Activated naive CD4-positive, alpha-beta T cell treated with anti-CD3 and anti-CD28 coated beads, Interleukin-2, amount 10 ng/mL, durations not matched to agents 7 days and 5 days (primary cell): Measurements from ENCODE around the gene GPR55.
A peak's percentile ranks its signal among the peaks of the same experiment; 100 is the strongest.

ENCODE experiments used
- CTCF ChIA-PET: fragments of 350-600 bp; sonication (Branson Sonifier 250); formaldehyde crosslinking; loops from one replicate; lab custom pipeline; 2021; ENCODE audit warnings: antibody characterized with exemption; lab: Charles Lee
- DNase-seq: peaks from one replicate; pipeline ENCODE4 v3.0.0-alpha.2; 2020
- H3K27ac Mint-ChIP-seq: one replicate; pipeline ENCODE4 v1.8.0; 2021; ENCODE audit warnings: mild to moderate bottlenecking, moderate library complexity, mixed read lengths
- H3K27me3 Mint-ChIP-seq: one replicate; pipeline ENCODE4 v1.8.0; 2021; ENCODE audit warnings: mild to moderate bottlenecking, mixed read lengths
- H3K36me3 Mint-ChIP-seq: one replicate; pipeline ENCODE4 v1.8.0; 2021; ENCODE audit warnings: mixed read lengths
- H3K4me1 Mint-ChIP-seq: one replicate; pipeline ENCODE4 v1.8.0; 2021; ENCODE audit warnings: mixed read lengths
- H3K4me3 Mint-ChIP-seq: one replicate; pipeline ENCODE4 v1.8.0; 2021; ENCODE audit warnings: mild to moderate bottlenecking, moderate library complexity, mixed read lengths
- H3K9me3 Mint-ChIP-seq: one replicate; pipeline ENCODE4 v1.8.0; 2021; ENCODE audit warnings: mixed read lengths

GPR55 gene

DNA sequence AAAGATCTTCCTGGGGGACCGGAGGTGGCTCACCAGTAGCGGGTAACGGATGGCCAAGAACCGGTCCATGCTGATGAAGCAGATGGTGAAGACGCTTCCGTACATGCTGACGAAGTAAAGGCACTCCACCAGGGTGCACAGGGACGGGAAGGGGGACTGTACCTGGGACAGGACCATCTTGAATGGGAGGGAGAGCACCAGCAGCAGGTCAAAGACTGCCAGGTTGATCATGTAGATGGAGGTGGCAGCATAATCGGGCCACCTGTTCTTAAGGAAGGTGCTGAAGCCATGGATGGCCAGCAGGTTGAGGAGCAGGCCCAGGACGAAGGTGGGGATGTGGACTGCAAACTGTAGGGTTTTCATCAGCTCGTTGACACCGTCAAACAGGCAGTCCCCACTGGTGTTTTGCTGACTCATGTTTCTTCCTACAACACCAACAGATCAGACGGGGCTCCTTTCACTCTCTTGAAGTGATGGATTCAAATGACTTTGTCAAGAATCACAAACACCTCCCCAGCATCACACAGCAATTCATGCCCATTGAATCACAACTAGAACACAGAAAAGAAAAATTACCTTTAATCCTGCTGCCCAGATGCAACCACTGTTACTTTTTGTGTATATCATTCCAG lies 14.4 kb downstream of the GPR55 start:
- no peaks in the 10 kb centered on the region for H3K9me3 Mint-ChIP-seq
- H3K4me3 Mint-ChIP-seq = no peak overlapping the region
- H3K27ac Mint-ChIP-seq = no peak overlapping the region
- H3K27me3 Mint-ChIP-seq = peaks cover 23% of the 10 kb centered on the region
- CTCF ChIA-PET = interaction anchor here (1.2 kb wide), 1 partner anchor 18 kb away, joined by 3 read pairs; no protein-coding TSS in a partner anchor
- H3K4me1 Mint-ChIP-seq = peaks cover 24% of the 10 kb centered on the region
- DNase-seq = peak; percentile 10
- H3K36me3 Mint-ChIP-seq = peaks cover 3% of the 10 kb centered on the region

DNA sequence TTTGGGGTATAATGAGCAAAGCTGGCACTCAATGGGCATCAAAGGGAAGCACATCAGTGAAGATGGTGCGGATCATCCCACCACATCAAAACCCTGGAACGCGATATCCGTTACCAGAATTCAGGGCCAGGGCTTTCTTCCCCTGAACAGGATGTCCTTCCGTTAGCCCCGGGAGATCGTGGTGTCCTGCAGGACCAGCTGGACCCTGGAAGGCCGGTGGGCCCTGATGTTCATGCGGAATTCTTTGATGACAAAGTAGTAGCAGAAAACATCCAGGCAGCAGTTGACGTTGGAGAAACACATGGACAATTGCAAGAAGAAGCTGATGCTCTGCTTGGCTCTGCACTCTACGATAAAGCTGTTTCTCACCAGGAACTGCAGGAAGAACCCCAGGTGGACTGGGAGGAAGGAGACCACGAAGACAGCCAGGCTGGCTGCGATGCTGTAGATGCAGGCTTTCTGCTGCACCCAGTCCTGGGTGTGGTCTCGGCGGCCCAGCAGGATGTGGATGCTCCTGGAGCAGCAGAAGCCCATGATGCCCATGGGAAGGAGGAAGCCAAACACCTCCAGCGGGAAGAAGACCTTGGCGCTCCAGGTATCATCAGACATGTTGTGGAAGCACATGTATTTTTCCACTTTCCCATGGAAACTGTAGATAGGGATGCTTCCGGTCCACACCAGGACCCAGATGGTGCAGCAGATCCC lies 15.0 kb downstream of the GPR55 start:
- Mint-ChIP-seq H3K4me1 (peaks cover 31% of the 10 kb centered on the region), H3K9me3 (no peaks in the 10 kb centered on the region), H3K27ac (no peak overlapping the region), H3K4me3 (no peak overlapping the region), H3K36me3 (peaks cover 3% of the 10 kb centered on the region), H3K27me3 (peaks cover 24% of the 10 kb centered on the region)
- no peak for DNase-seq
- CTCF ChIA-PET = interaction anchor here (1.2 kb wide), 1 partner anchor 18 kb away, joined by 3 read pairs; no protein-coding TSS in a partner anchor

DNA sequence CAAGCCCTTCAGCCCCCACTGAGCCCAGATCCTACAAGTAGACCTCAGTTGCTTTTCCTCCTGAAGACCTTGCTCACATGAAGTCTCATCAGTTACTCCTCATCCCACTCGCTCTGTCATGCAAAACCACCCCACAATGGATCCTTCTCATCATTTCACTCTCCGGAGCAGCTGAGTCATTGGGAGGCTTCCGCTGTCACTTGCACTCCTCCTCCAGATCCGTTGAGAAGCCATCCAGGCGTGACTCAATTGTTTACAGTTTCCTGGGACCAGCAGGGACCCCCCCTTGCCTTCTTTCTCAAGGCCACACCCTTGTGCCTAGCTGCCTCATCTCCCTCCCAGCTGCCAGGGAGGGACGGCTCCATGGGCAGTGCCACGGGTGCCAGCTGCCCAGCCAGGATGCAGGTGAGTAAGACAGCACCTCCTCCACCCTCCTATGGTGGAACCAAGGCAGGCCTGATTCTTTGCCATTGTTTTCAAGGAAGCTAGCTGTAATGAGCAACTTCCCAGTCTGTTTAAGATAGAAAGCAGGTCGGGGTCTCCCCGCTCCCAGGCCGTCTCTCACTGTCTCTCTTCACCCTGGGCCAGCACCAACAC lies 16.3 kb downstream of the GPR55 start:
- no peak for DNase-seq
- peaks cover 24% of the 10 kb centered on the region for H3K27me3 Mint-ChIP-seq
- CTCF ChIA-PET = interaction anchor here (14.2 kb wide), 1 partner anchor 78 kb away, joined by 193 read pairs; no protein-coding TSS in a partner anchor
- H3K27ac Mint-ChIP-seq = no peak overlapping the region
- H3K9me3 Mint-ChIP-seq = no peaks in the 10 kb centered on the region
- peaks cover 3% of the 10 kb centered on the region for H3K36me3 Mint-ChIP-seq
- no peak overlapping the region for H3K4me3 Mint-ChIP-seq
- H3K4me1 Mint-ChIP-seq = peaks cover 38% of the 10 kb centered on the region

DNA sequence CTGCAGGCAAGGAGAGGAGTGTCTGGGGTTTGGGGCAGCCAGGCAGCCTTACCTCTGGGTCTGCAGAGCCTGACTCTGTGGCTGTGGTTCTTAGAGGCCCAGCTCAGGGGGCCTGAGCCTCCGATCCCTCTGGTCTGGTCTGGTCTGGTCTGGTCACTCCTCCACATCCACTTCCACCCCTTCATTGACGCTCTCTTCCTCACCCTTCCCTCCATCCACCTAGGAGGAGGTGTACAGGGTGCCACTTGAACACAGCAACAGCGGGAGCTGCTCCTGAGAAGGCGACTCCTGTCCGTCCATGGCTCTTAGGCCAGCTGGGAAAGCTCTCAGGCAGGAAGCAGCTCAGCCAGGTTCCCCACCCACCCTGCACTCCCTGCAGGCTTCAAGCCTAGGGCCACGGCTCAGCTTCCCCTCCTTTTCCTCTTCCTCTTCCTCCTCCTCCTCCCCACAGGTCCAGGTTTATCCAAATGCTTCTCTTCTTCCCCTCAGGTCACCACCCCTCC lies 16.9 kb downstream of the GPR55 start:
- H3K27ac Mint-ChIP-seq = no peak overlapping the region
- H3K27me3 Mint-ChIP-seq = peaks cover 21% of the 10 kb centered on the region
- peaks cover 3% of the 10 kb centered on the region for H3K36me3 Mint-ChIP-seq
- CTCF ChIA-PET = interaction anchor here (14.2 kb wide), 1 partner anchor 79 kb away, joined by 193 read pairs; no protein-coding TSS in a partner anchor
- DNase-seq = no peak
- no peaks in the 10 kb centered on the region for H3K9me3 Mint-ChIP-seq
- H3K4me1 Mint-ChIP-seq = peaks cover 38% of the 10 kb centered on the region
- no peak overlapping the region for H3K4me3 Mint-ChIP-seq

DNA sequence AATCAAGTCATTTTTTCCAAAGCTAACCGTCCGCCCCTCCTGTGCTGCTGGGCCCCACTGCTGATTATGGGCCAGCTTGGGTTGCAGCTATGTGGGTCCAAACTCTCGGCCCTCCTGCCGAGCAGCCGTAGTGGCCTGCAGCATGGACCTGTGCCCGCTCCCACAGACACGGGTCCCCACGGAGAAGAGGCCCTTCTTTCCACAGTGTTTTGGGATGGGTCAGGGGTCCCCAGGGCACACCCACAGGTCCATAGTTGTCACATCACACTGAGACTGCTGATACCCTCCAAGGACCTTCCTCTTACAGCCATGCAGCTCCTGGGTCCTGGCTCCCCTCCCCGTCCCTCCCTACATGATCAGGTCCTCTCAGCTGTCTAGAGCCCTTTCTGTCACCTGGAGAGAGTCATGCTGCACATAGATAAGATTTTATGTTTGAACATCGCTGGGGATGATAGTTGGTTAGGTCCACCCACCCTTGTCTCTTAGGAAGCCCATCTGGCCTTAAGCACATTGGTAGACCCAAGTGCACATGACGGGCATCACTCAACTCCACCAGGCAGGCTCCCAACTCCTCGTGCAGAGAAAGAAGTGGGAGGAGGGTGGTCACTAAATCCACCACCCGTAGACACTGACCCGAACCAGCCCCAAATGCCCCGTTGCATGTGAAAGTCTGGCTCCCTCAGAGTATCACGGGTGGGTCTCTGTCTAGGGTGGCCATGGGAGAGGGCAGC lies 17.5 kb downstream of the GPR55 start:
- Mint-ChIP-seq H3K9me3 (no peaks in the 10 kb centered on the region), H3K27me3 (peaks cover 22% of the 10 kb centered on the region), H3K4me1 (peaks cover 38% of the 10 kb centered on the region), H3K36me3 (peaks cover 3% of the 10 kb centered on the region), H3K27ac (no peak overlapping the region), H3K4me3 (no peak overlapping the region)
- CTCF ChIA-PET = interaction anchor here (14.2 kb wide), 1 partner anchor 80 kb away, joined by 193 read pairs; no protein-coding TSS in a partner anchor
- DNase-seq = no peak

DNA sequence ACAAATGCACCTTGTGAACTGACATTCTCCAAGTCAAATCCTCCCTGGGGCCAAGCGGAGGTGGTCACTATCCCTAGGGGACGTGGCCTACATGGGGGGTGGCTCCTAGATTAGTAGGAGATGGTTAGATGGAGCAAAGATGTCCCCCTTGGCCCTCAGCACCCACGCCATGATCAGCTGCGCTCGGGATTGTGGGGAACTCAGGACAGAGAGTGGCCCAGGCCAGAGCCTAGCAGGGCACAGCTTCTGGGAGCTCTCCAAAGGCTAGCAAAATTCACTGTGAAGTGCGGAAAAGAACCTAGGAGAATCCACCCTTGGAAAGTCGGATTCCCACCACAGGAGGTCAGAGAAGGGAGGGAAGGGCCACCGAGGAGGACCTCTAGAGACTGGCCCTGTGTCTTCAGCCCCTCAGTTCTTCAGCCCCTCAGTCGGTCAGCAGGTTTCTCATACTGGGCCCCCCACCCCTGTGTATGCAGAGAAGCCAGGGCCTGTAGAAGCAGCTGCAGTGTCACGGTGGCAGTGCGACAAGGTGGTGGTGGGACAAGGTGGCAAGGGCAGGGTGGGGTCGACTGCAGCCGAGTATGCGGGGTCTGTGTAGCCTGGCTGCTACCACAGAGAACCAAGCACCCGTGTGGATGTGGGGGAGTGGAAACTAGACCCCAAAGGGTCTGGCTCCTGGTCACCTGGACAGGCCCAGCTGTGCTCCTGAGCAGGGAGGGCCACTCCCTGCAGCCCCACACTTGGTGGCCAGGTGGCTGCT lies 18.4 kb downstream of the GPR55 start:
- no peak for DNase-seq
- Mint-ChIP-seq H3K4me3 (no peak overlapping the region), H3K27me3 (peaks cover 28% of the 10 kb centered on the region), H3K4me1 (peaks cover 38% of the 10 kb centered on the region), H3K9me3 (no peaks in the 10 kb centered on the region), H3K36me3 (peaks cover 3% of the 10 kb centered on the region), H3K27ac (no peak overlapping the region)
- CTCF ChIA-PET = interaction anchor here (1.6 to 14.2 kb wide), 2 partner anchors 18 to 81 kb away, joined by 9 to 193 read pairs; partner anchors contain the start of gene GPR55

DNA sequence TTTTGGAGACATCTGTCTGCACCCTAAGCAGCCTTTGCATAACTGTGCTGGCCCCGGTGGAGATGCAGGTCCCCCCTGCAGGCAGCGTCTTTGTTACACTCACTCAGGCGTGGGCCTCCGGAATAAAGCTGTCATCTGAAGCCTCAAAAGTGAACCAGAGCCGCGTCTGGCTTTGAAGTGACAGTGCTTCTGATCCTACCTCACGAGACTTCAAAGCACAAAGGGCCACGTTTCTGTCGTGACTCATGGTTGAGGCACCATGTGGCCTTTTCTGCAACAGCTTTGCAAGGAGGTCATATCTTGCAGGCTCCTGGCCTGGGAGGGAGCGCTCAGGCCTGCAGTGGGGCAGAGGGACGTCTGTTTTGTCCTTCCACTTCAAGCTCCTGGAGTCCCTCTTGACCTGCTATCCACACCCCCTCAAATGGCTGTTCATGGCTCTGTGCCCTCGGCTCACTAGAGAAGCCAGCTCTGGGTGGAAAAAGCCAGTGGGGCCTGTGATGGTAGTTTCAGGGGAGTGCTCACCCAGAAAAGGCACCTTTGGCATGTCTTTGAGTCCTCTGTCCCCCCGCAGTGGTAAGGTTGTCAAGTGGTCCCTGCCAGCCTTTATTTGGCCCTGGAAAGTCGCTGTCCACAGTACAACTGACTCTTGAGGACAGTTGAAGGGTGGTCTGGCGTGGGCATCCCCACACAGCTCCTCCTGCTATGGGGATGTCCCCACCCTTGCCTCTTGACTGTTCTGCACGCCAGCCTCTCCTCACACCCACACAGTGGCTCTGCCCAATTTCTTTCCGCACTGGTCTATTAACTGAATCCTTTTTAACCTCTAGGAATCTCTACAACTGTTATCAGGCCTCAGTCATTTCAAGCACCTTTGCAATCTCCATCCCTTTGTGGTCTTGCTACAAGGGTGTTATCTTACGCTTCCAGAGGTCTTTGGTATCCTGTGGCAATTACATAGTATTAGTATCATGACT lies 19.3 kb downstream of the GPR55 start:
- Mint-ChIP-seq H3K36me3 (peaks cover 3% of the 10 kb centered on the region), H3K27me3 (peaks cover 29% of the 10 kb centered on the region), H3K27ac (no peak overlapping the region), H3K4me3 (no peak overlapping the region), H3K4me1 (peaks cover 34% of the 10 kb centered on the region), H3K9me3 (no peaks in the 10 kb centered on the region)
- CTCF ChIA-PET = interaction anchor here (0.7 to 14.2 kb wide), 6 partner anchors 9 to 81 kb away, joined by 3 to 193 read pairs (median 5); partner anchors contain the start of gene GPR55
- peak; percentile 80 for DNase-seq

DNA sequence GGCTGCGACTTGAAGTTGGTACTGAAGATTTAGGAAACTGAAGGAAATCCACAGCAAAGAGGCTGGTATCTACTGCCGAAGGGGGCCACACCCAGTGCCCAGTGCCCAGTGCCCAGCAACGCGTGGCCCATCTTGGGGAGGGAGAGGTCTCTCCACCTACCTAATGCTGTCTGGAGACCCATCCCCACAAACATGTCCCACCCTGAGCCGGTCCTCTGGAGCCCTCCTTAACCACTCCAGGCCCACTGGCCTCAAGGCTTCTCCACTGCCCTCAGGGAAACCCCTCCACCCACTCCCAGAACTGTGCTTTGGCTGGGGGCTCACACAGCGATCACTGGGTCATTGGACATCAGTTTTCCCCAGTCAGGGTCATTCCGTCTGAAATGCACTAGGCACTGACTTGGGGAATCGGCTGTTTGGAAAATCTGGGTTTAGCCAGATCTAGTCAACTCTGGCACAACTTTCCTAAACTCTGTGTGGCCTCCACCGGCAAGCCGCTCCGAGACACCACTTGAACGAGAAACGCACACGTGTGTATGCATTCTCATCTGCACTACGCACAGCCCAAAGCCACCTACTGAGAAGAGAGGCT lies 20.1 kb downstream of the GPR55 start:
- DNase-seq = no peak
- no peak overlapping the region for H3K4me3 Mint-ChIP-seq
- H3K9me3 Mint-ChIP-seq = no peaks in the 10 kb centered on the region
- peaks cover 3% of the 10 kb centered on the region for H3K36me3 Mint-ChIP-seq
- H3K4me1 Mint-ChIP-seq = peaks cover 31% of the 10 kb centered on the region
- H3K27ac Mint-ChIP-seq = no peak overlapping the region
- CTCF ChIA-PET = interaction anchor here (0.7 to 14.2 kb wide), 8 partner anchors 8 to 82 kb away, joined by 3 to 193 read pairs (median 4); partner anchors contain the start of gene GPR55
- peaks cover 32% of the 10 kb centered on the region for H3K27me3 Mint-ChIP-seq

DNA sequence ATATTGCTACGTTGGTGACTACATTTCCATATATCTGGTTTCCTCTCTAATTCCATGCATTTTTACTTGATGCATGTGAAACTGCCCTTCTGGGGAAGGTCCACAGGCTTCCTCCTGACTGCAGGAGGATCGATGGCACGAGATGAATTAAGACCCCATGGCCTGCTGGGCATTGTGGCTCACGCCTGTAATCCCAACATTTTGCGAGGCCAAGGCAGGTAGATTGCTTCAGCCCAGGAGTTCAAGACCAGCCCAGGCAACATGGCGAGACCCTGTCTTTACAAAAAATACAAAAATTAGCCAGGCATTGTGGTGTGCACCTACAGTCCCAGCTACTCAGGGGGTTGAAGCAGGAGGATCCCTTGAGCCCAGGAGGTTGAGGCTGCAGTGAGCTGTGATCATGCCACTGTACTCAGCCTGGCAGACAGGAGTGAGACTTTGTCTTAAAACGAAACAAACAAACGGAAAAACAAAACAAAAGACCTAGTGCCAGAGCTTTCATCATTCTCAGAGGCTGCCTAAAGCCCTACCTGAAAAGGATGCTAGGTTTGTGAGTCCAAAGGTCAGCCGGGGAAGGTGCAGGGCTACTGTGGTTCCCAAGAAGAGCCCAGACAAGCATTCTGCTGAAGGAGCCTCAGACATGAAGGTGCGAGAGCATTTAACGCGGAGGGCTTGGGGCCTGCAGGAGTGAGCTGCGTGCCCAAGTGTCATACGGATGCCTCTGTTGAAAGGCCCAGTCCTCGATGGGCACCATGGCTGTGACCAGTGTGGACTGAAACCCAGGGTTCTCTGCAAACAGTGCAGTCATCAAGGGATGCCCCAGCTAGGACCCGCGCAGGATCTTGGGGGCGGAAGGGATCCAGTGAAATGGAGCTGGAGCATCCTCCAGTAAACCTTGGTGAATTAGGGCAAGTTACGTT lies 21.6 kb downstream of the GPR55 start:
- H3K9me3 Mint-ChIP-seq = no peaks in the 10 kb centered on the region
- peaks cover 27% of the 10 kb centered on the region for H3K4me1 Mint-ChIP-seq

DNA sequence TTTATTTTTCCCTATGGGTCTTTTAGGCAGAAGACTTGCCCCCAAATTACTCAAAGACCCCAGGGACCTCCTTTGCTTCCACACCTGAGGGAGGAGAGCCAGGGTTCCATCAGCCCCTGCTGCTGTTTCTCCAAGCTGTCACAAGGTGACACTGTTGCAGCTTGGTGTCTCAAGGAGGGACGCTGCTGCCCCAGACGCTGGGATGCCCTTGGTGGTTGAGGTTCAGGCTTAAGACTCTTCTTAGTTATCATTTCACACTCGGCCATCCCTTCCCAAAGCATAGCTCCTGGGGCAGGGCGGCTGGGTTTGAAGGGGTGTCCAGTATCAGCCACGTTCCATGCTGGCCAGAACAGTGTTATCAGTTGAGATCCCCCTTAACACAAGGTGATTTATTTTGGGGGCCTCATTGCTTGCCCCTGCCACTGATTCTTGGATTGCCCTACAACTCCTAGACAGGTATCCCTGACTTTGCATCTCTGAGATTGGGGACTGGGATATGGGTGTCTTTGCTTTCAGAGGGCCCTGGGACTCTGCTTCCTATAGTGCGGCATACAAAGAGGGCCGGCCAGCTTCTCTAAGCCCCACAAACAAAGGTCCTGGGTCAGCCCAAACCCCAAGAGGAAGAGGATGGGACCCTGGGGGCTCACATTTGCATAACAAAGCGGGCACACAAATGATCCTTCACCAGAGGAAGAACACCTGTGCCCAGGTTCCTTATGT lies 22.7 kb downstream of the GPR55 start:
- peaks cover 48% of the 10 kb centered on the region for H3K27me3 Mint-ChIP-seq
- H3K4me1 Mint-ChIP-seq = peaks cover 23% of the 10 kb centered on the region
- H3K9me3 Mint-ChIP-seq = no peaks in the 10 kb centered on the region
- no peak overlapping the region for H3K4me3 Mint-ChIP-seq
- peak; percentile 62 for DNase-seq
- H3K36me3 Mint-ChIP-seq = no peaks in the 10 kb centered on the region
- H3K27ac Mint-ChIP-seq = no peak overlapping the region
- CTCF ChIA-PET = interaction anchor here (0.8 to 14.2 kb wide), 10 partner anchors 9 to 151 kb away, joined by 3 to 193 read pairs (median 3); partner anchors contain the start of gene GPR55

More for the DNA sequence above, 21.6 kb downstream of the GPR55 start:
- DNase-seq = no peak
- Mint-ChIP-seq H3K36me3 (no peaks in the 10 kb centered on the region), H3K27me3 (peaks cover 47% of the 10 kb centered on the region), H3K27ac (no peak overlapping the region), H3K4me3 (no peak overlapping the region)
- CTCF ChIA-PET = interaction anchor here (1.0 to 14.2 kb wide), 3 partner anchors 10 to 84 kb away, joined by 3 to 193 read pairs (median 13); no protein-coding TSS in a partner anchor
